Measurements from ENCODE around the gene SLC2A10.

The SLC2A10 gene

GRCh38 chr20:46701556-46701955 lies 7.9 kb upstream of the SLC2A10 start:
- no peak overlapping the region for H3K4me3 ChIP-seq (ENCODE audit: low read depth, low read length)
- TF ChIP-seq, protein P1, sequence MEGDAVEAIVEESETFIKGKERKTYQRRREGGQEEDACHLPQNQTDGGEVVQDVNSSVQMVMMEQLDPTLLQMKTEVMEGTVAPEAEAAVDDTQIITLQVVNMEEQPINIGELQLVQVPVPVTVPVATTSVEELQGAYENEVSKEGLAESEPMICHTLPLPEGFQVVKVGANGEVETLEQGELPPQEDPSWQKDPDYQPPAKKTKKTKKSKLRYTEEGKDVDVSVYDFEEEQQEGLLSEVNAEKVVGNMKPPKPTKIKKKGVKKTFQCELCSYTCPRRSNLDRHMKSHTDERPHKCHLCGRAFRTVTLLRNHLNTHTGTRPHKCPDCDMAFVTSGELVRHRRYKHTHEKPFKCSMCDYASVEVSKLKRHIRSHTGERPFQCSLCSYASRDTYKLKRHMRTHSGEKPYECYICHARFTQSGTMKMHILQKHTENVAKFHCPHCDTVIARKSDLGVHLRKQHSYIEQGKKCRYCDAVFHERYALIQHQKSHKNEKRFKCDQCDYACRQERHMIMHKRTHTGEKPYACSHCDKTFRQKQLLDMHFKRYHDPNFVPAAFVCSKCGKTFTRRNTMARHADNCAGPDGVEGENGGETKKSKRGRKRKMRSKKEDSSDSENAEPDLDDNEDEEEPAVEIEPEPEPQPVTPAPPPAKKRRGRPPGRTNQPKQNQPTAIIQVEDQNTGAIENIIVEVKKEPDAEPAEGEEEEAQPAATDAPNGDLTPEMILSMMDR (IDR thresholded peaks at IDR 0.05; ENCODE audit: low read depth, low read length) = no peak

- no peak overlapping the region for H3K4me3 ChIP-seq (ENCODE audit: low read depth, low read length)
- TF ChIP-seq, protein P1 (IDR thresholded peaks at IDR 0.05; ENCODE audit: low read depth, low read length) = no peak
These were observed 7.5 kb upstream of the SLC2A10 start for GRCh38 chr20:46701986-46702385.

- no peak overlapping the region for H3K4me3 ChIP-seq (ENCODE audit: low read depth, low read length)
- TF ChIP-seq, protein P1 (IDR thresholded peaks at IDR 0.05; ENCODE audit: low read depth, low read length) = no peak
These were observed 6.8 kb upstream of the SLC2A10 start for GRCh38 chr20:46702447-46703203.

GRCh38 chr20:46703435-46703834 lies 6.0 kb upstream of the SLC2A10 start:
- TF ChIP-seq, protein P1 (IDR thresholded peaks at IDR 0.05; ENCODE audit: low read depth, low read length) = no peak

GRCh38 chr20:46704714-46705377 lies 4.6 kb upstream of the SLC2A10 start:
- H3K4me3 ChIP-seq (ENCODE audit: low read depth, low read length) = no peak overlapping the region
- TF ChIP-seq, protein P1 (IDR thresholded peaks at IDR 0.05; ENCODE audit: low read depth, low read length) = no peak

More at GRCh38 chr20:46703435-46703834, 6.0 kb upstream of the SLC2A10 start:
- no peak overlapping the region for H3K4me3 ChIP-seq (ENCODE audit: low read depth, low read length)

- TF ChIP-seq, protein P1 (IDR thresholded peaks at IDR 0.05; ENCODE audit: low read depth, low read length) = no peak
- H3K4me3 ChIP-seq (ENCODE audit: low read depth, low read length) = no peak overlapping the region
These were observed 4.1 kb upstream of the SLC2A10 start for GRCh38 chr20:46705378-46705729.

DNA sequence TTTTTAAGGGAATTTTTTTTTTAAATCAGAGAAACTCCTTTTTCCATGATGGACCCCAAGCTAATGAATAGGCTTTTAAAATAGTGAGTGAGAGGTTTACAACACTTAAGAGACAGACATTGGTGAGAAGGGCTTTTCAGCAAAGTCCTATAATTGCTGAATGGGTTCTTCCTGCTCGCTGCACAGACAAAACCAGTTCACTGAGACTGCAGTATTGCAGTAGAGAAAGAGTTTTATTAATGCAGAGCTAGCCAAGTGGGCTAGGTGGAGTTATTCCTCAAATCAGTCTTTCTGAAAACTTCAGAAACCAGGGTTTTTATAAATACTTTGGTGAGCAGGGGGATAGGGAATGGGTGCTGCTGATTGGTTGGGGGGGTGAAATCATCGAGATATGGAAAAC lies 3.2 kb upstream of the SLC2A10 start:
- no peak overlapping the region for H3K4me3 ChIP-seq (ENCODE audit: low read depth, low read length)
- TF ChIP-seq, protein P1 (IDR thresholded peaks at IDR 0.05; ENCODE audit: low read depth, low read length) = no peak

Data from WI38 (cell line).